ENCODE measurements around the gene JAG1.

Gene JAG1

GRCh38 chr20:10682939-10683338 lies 9.1 kb upstream of the JAG1 start:
- no peak overlapping the region for H3K4me3 ChIP-seq (ENCODE audit: low read length)
- no peak for TF ChIP-seq CTCF (conservative IDR thresholded peaks at IDR 0.05; ENCODE audit: low read length)

GRCh38 chr20:10681494-10681893 lies 7.7 kb upstream of the JAG1 start:
- H3K4me3 ChIP-seq (ENCODE audit: low read length), result no peak overlapping the region
- no peak for DNase-seq (ENCODE audit: low read depth)
- TF ChIP-seq CTCF (conservative IDR thresholded peaks at IDR 0.05; ENCODE audit: low read length), result no peak

More at GRCh38 chr20:10682939-10683338, 9.1 kb upstream of the JAG1 start:
- no peak for DNase-seq (ENCODE audit: low read depth)

GRCh38 chr20:10680571-10680970 lies 6.8 kb upstream of the JAG1 start:
- DNase-seq (ENCODE audit: low read depth), result no peak
- no peak overlapping the region for H3K4me3 ChIP-seq (ENCODE audit: low read length)
- TF ChIP-seq CTCF (conservative IDR thresholded peaks at IDR 0.05; ENCODE audit: low read length), result no peak

- H3K4me3 ChIP-seq (ENCODE audit: low read length), result no peak overlapping the region
- DNase-seq (ENCODE audit: low read depth), result no peak
- TF ChIP-seq CTCF (conservative IDR thresholded peaks at IDR 0.05; ENCODE audit: low read length), result no peak
These were observed 5.5 kb upstream of the JAG1 start for GRCh38 chr20:10679269-10679668.

- no peak overlapping the region for H3K4me3 ChIP-seq (ENCODE audit: low read length)
- DNase-seq (ENCODE audit: low read depth), result no peak
- no peak for TF ChIP-seq CTCF (conservative IDR thresholded peaks at IDR 0.05; ENCODE audit: low read length)
These were observed 2.7 kb upstream of the JAG1 start for GRCh38 chr20:10676518-10676917.

- no peak for DNase-seq (ENCODE audit: low read depth)
- TF ChIP-seq CTCF (conservative IDR thresholded peaks at IDR 0.05; ENCODE audit: low read length), result no peak
- H3K4me3 ChIP-seq (ENCODE audit: low read length), result no peak overlapping the region
These were observed 1.6 kb upstream of the JAG1 start for GRCh38 chr20:10675450-10675848.

- peak overlapping the region; percentile 82 for H3K4me3 ChIP-seq (ENCODE audit: low read length)
- peak; percentile 67 for TF ChIP-seq CTCF (conservative IDR thresholded peaks at IDR 0.05; ENCODE audit: low read length)
- DNase-seq (ENCODE audit: low read depth), result peak; percentile 61
These were observed 1.1 kb upstream of the JAG1 start for GRCh38 chr20:10674684-10675449.
